HepG2 (cell line): ENCODE measurements around the gene CD68. TPM values are rescaled to one million over a fixed set of nuclear protein-coding genes. Genes with fewer than 3 reads are reported as not detected.

Experiments
- BCLAF1 ChIP-seq: fragments of 450-650 bp; IDR thresholded peaks from 2 replicates; pipeline ENCODE4 v1.6.1; 2017; ENCODE audit warnings: mild to moderate bottlenecking
- CBX1 ChIP-seq: IDR thresholded peaks from one replicate; pipeline ENCODE4 v1.6.1; 2016; ENCODE audit warnings: antibody characterized with exemption, low read depth
- CHD2 ChIP-seq: IDR thresholded peaks from 2 replicates; pipeline ENCODE4 v1.6.1; 2011; ENCODE audit warnings: low read depth, low read length, improper control_type of control experiment
- CTCF ChIP-seq: sonication (generic); formaldehyde crosslinking; IDR thresholded peaks from 2 replicates; pipeline ENCODE4 v1.5.0; 2020; ENCODE audit warnings: mild to moderate bottlenecking, missing genetic modification reagents, moderate library complexity
- MBNL3 ChIP-seq: fragments of 250-450 bp; sonication (Bioruptor Pico); conservative IDR thresholded peaks from 2 replicates; pipeline ENCODE4 v1.8.0; 2022; ENCODE audit warnings: mild to moderate bottlenecking, inconsistent platforms
- MEIS2 ChIP-seq: sonication (generic); formaldehyde crosslinking; IDR thresholded peaks from 2 replicates; pipeline ENCODE4 v1.9.0; 2021; ENCODE audit warnings: mild to moderate bottlenecking, missing genetic modification reagents
- NFE2 ChIP-seq: sonication (generic); formaldehyde crosslinking; IDR thresholded peaks from 2 replicates; pipeline ENCODE4 v1.4.0; 2020; ENCODE audit warnings: missing genetic modification reagents
- RFX3 ChIP-seq: IDR thresholded peaks from 2 replicates; pipeline ENCODE4 v1.6.1; 2016; ENCODE audit warnings: missing biosample characterization, missing genetic modification reagents
- RFXAP ChIP-seq: sonication (generic); formaldehyde crosslinking; IDR thresholded peaks from 2 replicates; pipeline ENCODE4 v1.4.0; 2020; ENCODE audit warnings: missing genetic modification reagents, borderline replicate concordance
- SALL1 ChIP-seq: sonication (generic); formaldehyde crosslinking; IDR thresholded peaks from 2 replicates; pipeline ENCODE4 v1.8.0; 2022; ENCODE audit warnings: mild to moderate bottlenecking, missing genetic modification reagents
- SRF ChIP-seq: IDR thresholded peaks from 2 replicates; pipeline ENCODE4 v1.6.1; 2011; ENCODE audit warnings: mild to moderate bottlenecking, low read depth, low read length, moderate library complexity
- YY1 ChIP-seq: IDR thresholded peaks from 2 replicates; pipeline ENCODE4 v1.6.1; 2011; ENCODE audit warnings: low read length, low read depth, moderate library complexity, mild to moderate bottlenecking; ENCODE audit not compliant: insufficient read depth, insufficient replicate concordance
- ZFAT ChIP-seq: sonication (generic); formaldehyde crosslinking; conservative IDR thresholded peaks from 2 replicates; pipeline ENCODE4 v1.8.1; 2023; ENCODE audit warnings: missing genetic modification reagents, inconsistent platforms
- ZFP36 ChIP-seq: fragments of 150-350 bp; IDR thresholded peaks from 2 replicates; pipeline ENCODE4 v1.6.1; 2018; ENCODE audit warnings: borderline replicate concordance, low read length, low read depth; ENCODE audit not compliant: partially characterized antibody
- ZFYVE20 ChIP-seq: sonication (generic); formaldehyde crosslinking; IDR thresholded peaks from 2 replicates; pipeline ENCODE4 v1.8.0; 2023; ENCODE audit warnings: low read depth, mild to moderate bottlenecking, moderate library complexity, missing genetic modification reagents, borderline replicate concordance
- ZNF383 ChIP-seq: sonication (generic); formaldehyde crosslinking; IDR thresholded peaks from 2 replicates; pipeline ENCODE4 v1.4.0; 2020; ENCODE audit warnings: missing genetic modification reagents, mild to moderate bottlenecking, borderline replicate concordance
- ZNF660 ChIP-seq: sonication (generic); formaldehyde crosslinking; IDR thresholded peaks from 2 replicates; pipeline ENCODE4 v1.5.1; 2020; ENCODE audit warnings: mild to moderate bottlenecking, low read depth, missing genetic modification reagents, borderline replicate concordance
- ZNF775 ChIP-seq: sonication (generic); formaldehyde crosslinking; IDR thresholded peaks from 2 replicates; pipeline ENCODE4 v1.4.0; 2020; ENCODE audit warnings: missing genetic modification reagents, mild to moderate bottlenecking, moderate library complexity, borderline replicate concordance
- ZNF776 ChIP-seq: sonication (generic); formaldehyde crosslinking; IDR thresholded peaks from 2 replicates; pipeline ENCODE4 v1.4.0; 2020; ENCODE audit warnings: mild to moderate bottlenecking, missing genetic modification reagents
- ZUFSP ChIP-seq: sonication (generic); formaldehyde crosslinking; IDR thresholded peaks from 2 replicates; pipeline ENCODE4 v1.9.0; 2021; ENCODE audit warnings: missing genetic modification reagents, mild to moderate bottlenecking, borderline replicate concordance
- polyA plus RNA-seq, 8 experiments: library from polyadenylated mRNA; depleted of rRNA in 3 of 8; stranded (reverse) in 7 of 8; unstranded in 1 of 8; fragments of >200 nt; fragmentation: Illumina TruSeq in 4 of 8; extraction: Trizol in 4 of 8; gene quantifications; 2 replicates each; pipeline versions ENCODE4 v1.2.1 to v1.2.3, GENCODE V29; 2011 to 2016; ENCODE audit warnings: low read depth in 4 of 8, missing spikeins in 1 of 8, mixed read lengths in 1 of 8; ENCODE audit not compliant: insufficient read depth in 1 of 8
- total RNA-seq, 5 experiments: library from RNA; depleted of rRNA; stranded (reverse); fragments of >200 nt; fragmentation: Illumina TruSeq; extraction: Trizol; gene quantifications; 2 replicates each; pipeline ENCODE4 v1.2.3, GENCODE V29; 2016; ENCODE audit warnings: low read depth in 1 of 5

The CD68 gene
- total and polyA plus RNA-seq, 2 of the 13 experiments (the other 11 are each of a cell fraction or from before 2014, with no cell fraction given), result 10.3 to 104 TPM

GRCh38 chr17:7579001-7579833 lies at the start of gene CD68 (continued):
- TF ChIP-seq SALL1 (peak; percentile 79), NFE2 (CRISPR knock-in tag) (no peak), CBX1 (peak; percentile 75), ZUFSP (CRISPR knock-in tag) (no peak), MEIS2 (CRISPR knock-in tag) (no peak; the same call in 1 of the 2 replicates), ZNF383 (CRISPR knock-in tag) (no peak), BCLAF1 (no peak), ZNF660 (CRISPR knock-in tag) (no peak), ZNF775 (CRISPR knock-in tag) (no peak), ZNF776 (CRISPR knock-in tag) (peak; percentile 42; the same call in 1 of the 2 replicates), MBNL3 (CRISPR knock-in tag) (no peak), ZFAT (CRISPR knock-in tag) (no peak), CHD2 (peak; percentile 66), RFX3 (CRISPR knock-in tag) (peak; percentile 78), CTCF (0 out of 2 replicates have a peak, but pooled peaks have one; percentile 6), YY1 (peak; percentile 62), ZFP36 (no peak), SRF (no peak), RFXAP (CRISPR knock-in tag) (peak; percentile 78; the same call in 1 of the 2 replicates), ZFYVE20 (CRISPR knock-in tag) (no peak)
